ENCODE data around the gene KRTAP3-3. TPM values are rescaled to one million over a fixed set of nuclear protein-coding genes. Genes with fewer than 3 reads are reported as not detected.

The KRTAP3-3 gene
- total RNA-seq, 2 experiments from 2014 or later, result not detected

- CTCF ChIA-PET, result no interaction called here
- peaks cover 63% of the 10 kb centered on the region for H3K27me3 Mint-ChIP-seq
These were observed 44.5 kb downstream of the KRTAP3-3 start for GRCh38 chr17:40949418-40949817.

GRCh38 chr17:40947929-40948328 is 46.0 kb downstream of the KRTAP3-3 start:
- H3K4me3 Mint-ChIP-seq, result no peak overlapping the region

More at GRCh38 chr17:40949418-40949817, 44.5 kb downstream of the KRTAP3-3 start:
- Mint-ChIP-seq H3K9me3 (no peaks in the 10 kb centered on the region), H3K4me1 (no peaks in the 10 kb centered on the region), H3K27ac (no peak overlapping the region), H3K36me3 (ENCODE audit: low read depth) (no peaks in the 10 kb centered on the region), H3K4me3 (no peak overlapping the region)
- POLR2A ChIA-PET, result no interaction called here
- no peak for DNase-seq

GRCh38 chr17:40945414-40945813 is 48.5 kb downstream of the KRTAP3-3 start:
- Mint-ChIP-seq H3K4me3 (no peak overlapping the region), H3K27me3 (peaks cover 47% of the 10 kb centered on the region), H3K36me3 (ENCODE audit: low read depth) (no peaks in the 10 kb centered on the region), H3K9me3 (no peaks in the 10 kb centered on the region), H3K27ac (no peak overlapping the region), H3K4me1 (no peaks in the 10 kb centered on the region)
- ChIA-PET CTCF (no interaction called here), POLR2A (no interaction called here)
- DNase-seq, result no peak

More at GRCh38 chr17:40947929-40948328, 46.0 kb downstream of the KRTAP3-3 start:
- peaks cover 55% of the 10 kb centered on the region for H3K27me3 Mint-ChIP-seq
- DNase-seq, result no peak
- ChIA-PET CTCF (no interaction called here), POLR2A (no interaction called here)
- H3K9me3 Mint-ChIP-seq, result no peaks in the 10 kb centered on the region
- no peak overlapping the region for H3K27ac Mint-ChIP-seq
- no peaks in the 10 kb centered on the region for H3K36me3 Mint-ChIP-seq (ENCODE audit: low read depth)
- no peaks in the 10 kb centered on the region for H3K4me1 Mint-ChIP-seq

GRCh38 chr17:40944531-40944930 is 49.4 kb downstream of the KRTAP3-3 start:
- POLR2A ChIA-PET, result no interaction called here
- H3K27ac Mint-ChIP-seq, result no peak overlapping the region
- CTCF ChIA-PET, result no interaction called here
- no peaks in the 10 kb centered on the region for H3K9me3 Mint-ChIP-seq
- peaks cover 40% of the 10 kb centered on the region for H3K27me3 Mint-ChIP-seq
- no peaks in the 10 kb centered on the region for H3K36me3 Mint-ChIP-seq (ENCODE audit: low read depth)
- DNase-seq, result no peak
- H3K4me3 Mint-ChIP-seq, result no peak overlapping the region
- H3K4me1 Mint-ChIP-seq, result no peaks in the 10 kb centered on the region

Other genes starting within 250 kb of the KRTAP3-3 start
- not detected for gene KRT25, start 238.8 kb downstream of the KRTAP3-3 start, total RNA-seq
- not detected for gene KRT26, start 222.0 kb downstream of the KRTAP3-3 start, total RNA-seq
- not detected for gene KRT27, start 211.6 kb downstream of the KRTAP3-3 start, total RNA-seq
- gene KRT28, start 194.2 kb downstream of the KRTAP3-3 start, total RNA-seq, result not detected
- 10 to 100 TPM; 21.0 to 22.9 TPM for gene KRT10, start 171.6 kb downstream of the KRTAP3-3 start, total RNA-seq
- not detected for gene KRT12, start 126.9 kb downstream of the KRTAP3-3 start, total RNA-seq
- not detected for gene KRT20, start 108.9 kb downstream of the KRTAP3-3 start, total RNA-seq
- gene KRT23, start 56.5 kb downstream of the KRTAP3-3 start, total RNA-seq, result not detected
- gene KRT39, start 27.2 kb downstream of the KRTAP3-3 start, total RNA-seq, result not detected
- gene KRT40, start 9.8 kb downstream of the KRTAP3-3 start, total RNA-seq, result not detected
- not detected for gene KRTAP3-2, start 5.7 kb upstream of the KRTAP3-3 start, total RNA-seq
- not detected for gene KRTAP3-1, start 15.0 kb upstream of the KRTAP3-3 start, total RNA-seq
- gene KRTAP1-5, start 33.0 kb upstream of the KRTAP3-3 start, total RNA-seq, result not detected
- gene KRTAP1-4, start 36.0 kb upstream of the KRTAP3-3 start, total RNA-seq, result not detected
- gene KRTAP1-3, start 40.7 kb upstream of the KRTAP3-3 start, total RNA-seq, result not detected
- not detected for gene KRTAP1-1, start 47.3 kb upstream of the KRTAP3-3 start, total RNA-seq
- not detected for gene KRTAP2-1, start 53.2 kb upstream of the KRTAP3-3 start, total RNA-seq
- not detected for gene KRTAP2-2, start 61.1 kb upstream of the KRTAP3-3 start, total RNA-seq
- gene KRTAP2-3, start 66.0 kb upstream of the KRTAP3-3 start, total RNA-seq, result not detected
- gene KRTAP2-4, start 71.7 kb upstream of the KRTAP3-3 start, total RNA-seq, result not detected
- gene KRTAP4-7, start 90.0 kb upstream of the KRTAP3-3 start, total RNA-seq, result not detected
- gene KRTAP4-8, start 104.0 kb upstream of the KRTAP3-3 start, total RNA-seq, result not detected
- gene KRTAP4-16, start 108.0 kb upstream of the KRTAP3-3 start, total RNA-seq, result not detected
- gene KRTAP4-9, start 111.2 kb upstream of the KRTAP3-3 start, total RNA-seq, result not detected
- gene KRTAP4-11, start 124.2 kb upstream of the KRTAP3-3 start, total RNA-seq, result not detected
- gene KRTAP4-12, start 130.0 kb upstream of the KRTAP3-3 start, total RNA-seq, result not detected
- gene KRTAP4-6, start 146.4 kb upstream of the KRTAP3-3 start, total RNA-seq, result not detected
- not detected for gene KRTAP4-5, start 155.7 kb upstream of the KRTAP3-3 start, total RNA-seq
- not detected for gene KRTAP4-4, start 166.6 kb upstream of the KRTAP3-3 start, total RNA-seq
- not detected for gene KRTAP4-3, start 174.1 kb upstream of the KRTAP3-3 start, total RNA-seq
- gene KRTAP4-2, start 184.1 kb upstream of the KRTAP3-3 start, total RNA-seq, result not detected
- not detected for gene KRTAP4-1, start 190.7 kb upstream of the KRTAP3-3 start, total RNA-seq
- not detected for gene KRTAP9-1, start 195.7 kb upstream of the KRTAP3-3 start, total RNA-seq
- gene KRTAP9-2, start 232.5 kb upstream of the KRTAP3-3 start, total RNA-seq, result not detected
- gene KRTAP9-3, start 238.3 kb upstream of the KRTAP3-3 start, total RNA-seq, result not detected
- gene KRTAP9-8, start 243.8 kb upstream of the KRTAP3-3 start, total RNA-seq, result not detected

Data from activated CD4-positive, alpha-beta T cell treated with anti-CD3 and anti-CD28 coated beads, Interleukin-2, amount 10 ng/mL, durations not matched to agents 7 days and 5 days (primary cell).